Measurements from ENCODE around the gene DST.
A peak's percentile ranks its signal among the peaks of the same experiment; 100 is the strongest.

Gene DST

GRCh38 chr6:56542364-56543331, 100.0 kb downstream of the DST start:
- TF ChIP-seq ZFX (IDR thresholded peaks at IDR 0.05; ENCODE audit: borderline replicate concordance) (no peak), CTCF (IDR thresholded peaks at IDR 0.05) (peak; percentile 45)
- peak overlapping the region; percentile 94 for H3K27ac ChIP-seq

- peak overlapping the region; percentile 94 for H3K27ac ChIP-seq
- no peak for TF ChIP-seq CTCF (IDR thresholded peaks at IDR 0.05)
- TF ChIP-seq ZFX (IDR thresholded peaks at IDR 0.05; ENCODE audit: borderline replicate concordance): no peak
Measured at GRCh38 chr6:56541741-56542360, 100.8 kb downstream of the DST start.

- H3K27ac ChIP-seq: peak overlapping the region; percentile 94
- TF ChIP-seq ZFX (IDR thresholded peaks at IDR 0.05; ENCODE audit: borderline replicate concordance): no peak
- no peak for TF ChIP-seq CTCF (IDR thresholded peaks at IDR 0.05)
Measured at GRCh38 chr6:56541030-56541600, 101.6 kb downstream of the DST start.

- no peak overlapping the region; the same call in 1 of the 2 replicates for H3K27ac ChIP-seq
- TF ChIP-seq CTCF (IDR thresholded peaks at IDR 0.05): no peak
Measured at GRCh38 chr6:56540232-56541029, 102.3 kb downstream of the DST start.

GRCh38 chr6:56539527-56540105, 103.1 kb downstream of the DST start:
- TF ChIP-seq ZFX (IDR thresholded peaks at IDR 0.05; ENCODE audit: borderline replicate concordance): no peak
- TF ChIP-seq CTCF (IDR thresholded peaks at IDR 0.05): no peak

GRCh38 chr6:56538851-56539250, 103.8 kb downstream of the DST start:
- H3K27ac ChIP-seq: no peak overlapping the region
- TF ChIP-seq ZFX (IDR thresholded peaks at IDR 0.05; ENCODE audit: borderline replicate concordance): no peak
- no peak for TF ChIP-seq CTCF (IDR thresholded peaks at IDR 0.05)

More at GRCh38 chr6:56539527-56540105, 103.1 kb downstream of the DST start:
- H3K27ac ChIP-seq: no peak overlapping the region
